Naive thymus-derived CD4-positive, alpha-beta T cell (primary cell): ENCODE measurements around the gene CEACAM6. TPM values are rescaled to one million over a fixed set of nuclear protein-coding genes. Genes with fewer than 3 reads are reported as not detected.
"Not testable (repeated sequence)": the region's sequence is repeated elsewhere in the genome, so short reads cannot be mapped to it uniquely, and the experiment has no call there.

Experiments used
- ATAC-seq: fragments of 150-1000 bp; cut with Tn5 transposase; 2 replicates; pipeline ENCODE4 v1.10.0; 2021; ENCODE audit warnings: mild to moderate bottlenecking, moderate library complexity
- CTCF ChIA-PET: fragments of 350-600 bp; sonication (Branson Sonifier 250); formaldehyde crosslinking; loops from one replicate; lab custom pipeline; 2021; ENCODE audit warnings: antibody characterized with exemption; lab: Charles Lee
- POLR2A ChIA-PET: fragments of 350-600 bp; sonication (Branson Sonifier 250); formaldehyde crosslinking; loops from one replicate; lab custom pipeline; 2021; ENCODE audit warnings: antibody characterized with exemption, inconsistent platforms; lab: Charles Lee
- DNase-seq, 9 donors: peaks; one replicate each; pipeline versions ENCODE4 v3.0.0 to v3.0.0-alpha.2; 2020 to 2022; ENCODE audit warnings: mixed read lengths in 1 of 9
- H3K27ac ChIP-seq: one replicate; pipeline ENCODE4 v1.7.0; 2013; ENCODE audit warnings: mild to moderate bottlenecking, low read depth, low read length, moderate library complexity
- H3K27me3 ChIP-seq, 2 donors: one replicate each; pipeline ENCODE4 v1.7.0; 2013; ENCODE audit warnings: low read length in 2 of 2, mild to moderate bottlenecking in 2 of 2, moderate library complexity in 2 of 2; ENCODE audit not compliant: control insufficient read depth in 2 of 2, insufficient read depth in 2 of 2
- H3K36me3 ChIP-seq, 3 experiments: 1 replicate in 2 of 3; 2 replicates in 1 of 3; pipeline ENCODE4 v1.7.0; 2013; ENCODE audit warnings: low read length in 3 of 3, mild to moderate bottlenecking in 3 of 3, moderate library complexity in 1 of 3; ENCODE audit not compliant: insufficient read depth in 3 of 3, control insufficient read depth in 2 of 3
- H3K4me1 ChIP-seq, 2 donors: one replicate each; pipeline ENCODE4 v1.7.0; 2013; ENCODE audit warnings: low read length in 2 of 2, mild to moderate bottlenecking in 2 of 2, moderate library complexity in 1 of 2; ENCODE audit not compliant: control insufficient read depth in 2 of 2, insufficient read depth in 2 of 2
- H3K4me3 ChIP-seq: 2 replicates; pipeline ENCODE4 v1.7.0; 2013; ENCODE audit warnings: mild to moderate bottlenecking, low read length
- H3K9me3 ChIP-seq, 3 experiments: 1 replicate in 2 of 3; 2 replicates in 1 of 3; pipeline ENCODE4 v1.7.0; 2013; ENCODE audit warnings: low read length in 3 of 3; ENCODE audit not compliant: control insufficient read depth in 2 of 3
- H3K27ac Mint-ChIP-seq, 9 donors: one replicate each; pipeline ENCODE4 v1.8.0; 2020 to 2022; ENCODE audit warnings: mixed read lengths in 9 of 9, mild to moderate bottlenecking in 8 of 9, moderate library complexity in 5 of 9, inconsistent platforms in 2 of 9
- H3K27me3 Mint-ChIP-seq, 5 donors: one replicate each; pipeline ENCODE4 v1.8.0; 2021 to 2022; ENCODE audit warnings: mixed read lengths in 5 of 5, mild to moderate bottlenecking in 1 of 5
- H3K36me3 Mint-ChIP-seq, 5 donors: one replicate each; pipeline ENCODE4 v1.8.0; 2020 to 2022; ENCODE audit warnings: mixed read lengths in 5 of 5, mild to moderate bottlenecking in 3 of 5, inconsistent platforms in 1 of 5
- H3K4me1 Mint-ChIP-seq, 7 donors: one replicate each; pipeline ENCODE4 v1.8.0; 2020 to 2022; ENCODE audit warnings: mixed read lengths in 7 of 7, mild to moderate bottlenecking in 3 of 7, inconsistent platforms in 1 of 7
- H3K4me3 Mint-ChIP-seq, 10 donors: one replicate each; pipeline ENCODE4 v1.8.0; 2020 to 2022; ENCODE audit warnings: mild to moderate bottlenecking in 10 of 10, mixed read lengths in 10 of 10, moderate library complexity in 6 of 10, inconsistent platforms in 2 of 10
- H3K9me3 Mint-ChIP-seq, 11 donors: one replicate each; pipeline ENCODE4 v1.8.0; 2020 to 2022; ENCODE audit warnings: mixed read lengths in 11 of 11, mild to moderate bottlenecking in 4 of 11, inconsistent platforms in 1 of 11, moderate library complexity in 1 of 11
- intact Hi-C, 2 donors: fragments of 100-400 bp; cut with micrococcal nuclease; formaldehyde crosslinking; loops; one replicate each; pipeline ENCODE4 v1.15.1; 2023
- polyA plus RNA-seq, 2 donors: library from polyadenylated mRNA; unstranded; fragments of 300-500 nt; fragmentation: Illumina TruSeq; gene quantifications; one replicate each; pipeline ENCODE4 v1.2.3, GENCODE V29; 2021
- total RNA-seq, 6 experiments: library from RNA in 5 of 6; stranded (reverse) in 5 of 6; gene quantifications; 1 replicate in 5 of 6; 2 replicates in 1 of 6; pipeline ENCODE4 v1.2.3 and lab custom pipeline; 2021 to 2026

CEACAM6 gene
- total and polyA plus RNA-seq, 7 experiments from 2014 or later = 0.15 TPM; not detected in 6

DNA sequence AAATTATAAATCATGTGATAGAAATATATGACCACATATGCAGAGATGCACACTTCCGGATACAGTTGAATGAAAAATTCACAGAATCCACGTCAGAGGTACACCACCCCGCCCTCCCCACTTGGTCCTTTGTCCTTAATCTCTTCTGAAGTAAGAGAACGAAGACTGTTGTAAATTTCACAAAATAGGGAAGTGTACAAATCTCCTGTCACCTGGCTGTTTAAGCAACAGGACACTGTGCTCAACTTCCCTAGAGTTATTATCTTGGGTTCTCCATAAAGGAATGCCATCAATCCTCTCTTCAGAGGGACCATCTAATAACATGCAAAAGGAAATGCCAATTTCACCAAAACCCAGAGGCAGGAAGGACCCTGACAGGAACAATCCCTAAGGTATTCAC is 10.5 kb upstream of the CEACAM6 start:
- no peaks in the 10 kb centered on the region for H3K4me1 ChIP-seq
- H3K36me3 ChIP-seq = no peaks in the 10 kb centered on the region
- ChIA-PET POLR2A (no interaction called here), CTCF (interaction anchor here (0.6 to 3.2 kb wide), 3 partner anchors 9 to 103 kb away, joined by 4 to 10 read pairs (median 8); no protein-coding TSS in a partner anchor)
- Mint-ChIP-seq H3K9me3 (no peaks in the 10 kb centered on the region), H3K27ac (no peak overlapping the region), H3K27me3 (peaks cover 40 to 74% (median 45%) of the 10 kb centered on the region in 5 donors), H3K4me1 (peaks cover 7 to 16% (median 10%) of the 10 kb centered on the region in 7 donors), H3K36me3 (no peaks in the 10 kb centered on the region), H3K4me3 (no peak overlapping the region)
- no peaks in the 10 kb centered on the region for H3K9me3 ChIP-seq
- H3K27me3 ChIP-seq = peaks cover 0 to 3% of the 10 kb centered on the region in 2 donors
- ATAC-seq (peak; percentile 37), DNase-seq (no peak)
- intact Hi-C loops = loop anchor here (5.0 kb wide), 1 partner anchor 103 kb away; no protein-coding TSS in a partner anchor
- no peak overlapping the region for H3K27ac ChIP-seq
- no peak overlapping the region for H3K4me3 ChIP-seq

GRCh38 chr19:41745756-41746155 is 9.6 kb upstream of the CEACAM6 start:
- H3K4me3 ChIP-seq = no peak overlapping the region
- peaks cover 0 to 10% (median 3%) of the 10 kb centered on the region in 7 donors for H3K4me1 Mint-ChIP-seq
- no peak overlapping the region for H3K4me3 Mint-ChIP-seq
- peaks cover 0 to 3% of the 10 kb centered on the region in 2 donors for H3K27me3 ChIP-seq
- H3K36me3 Mint-ChIP-seq = no peaks in the 10 kb centered on the region
- H3K27me3 Mint-ChIP-seq = peaks cover 42 to 68% (median 45%) of the 10 kb centered on the region in 5 donors
- no peaks in the 10 kb centered on the region for H3K9me3 ChIP-seq
- H3K4me1 ChIP-seq = no peaks in the 10 kb centered on the region
- ATAC-seq (no peak), DNase-seq (no peak)
- no peaks in the 10 kb centered on the region for H3K36me3 ChIP-seq
- intact Hi-C loops = loop anchor here (1.0 to 5.0 kb wide), 2 partner anchors 38 to 103 kb away; no protein-coding TSS in a partner anchor
- ChIA-PET POLR2A (no interaction called here), CTCF (interaction anchor here (0.5 to 3.2 kb wide), 8 partner anchors 10 to 515 kb away, joined by 3 to 10 read pairs (median 4); no protein-coding TSS in a partner anchor)
- no peak overlapping the region for H3K27ac Mint-ChIP-seq
- H3K9me3 Mint-ChIP-seq = no peaks in the 10 kb centered on the region
- H3K27ac ChIP-seq = no peak overlapping the region

GRCh38 chr19:41746593-41747227 is 8.6 kb upstream of the CEACAM6 start:
- no peaks in the 10 kb centered on the region for H3K4me1 ChIP-seq
- ATAC-seq (peak; percentile 82), DNase-seq (peak in 8 of 9 donors; percentile 27 to 62 (median 48))
- POLR2A ChIA-PET = no interaction called here
- Mint-ChIP-seq H3K27ac (no peak overlapping the region), H3K27me3 (peaks cover 45 to 71% (median 46%) of the 10 kb centered on the region in 5 donors), H3K4me1 (peaks cover 0 to 10% (median 0%) of the 10 kb centered on the region in 7 donors), H3K9me3 (no peaks in the 10 kb centered on the region), H3K36me3 (no peaks in the 10 kb centered on the region), H3K4me3 (no peak overlapping the region)
- intact Hi-C loops = loop anchor here (1.0 to 5.0 kb wide), 2 partner anchors 39 to 104 kb away; no protein-coding TSS in a partner anchor
- H3K4me3 ChIP-seq = no peak overlapping the region
- CTCF ChIA-PET = interaction anchor here (0.8 to 3.2 kb wide), 8 partner anchors 39 to 107 kb away, joined by 3 to 10 read pairs (median 4); no protein-coding TSS in a partner anchor
- no peaks in the 10 kb centered on the region for H3K9me3 ChIP-seq
- no peaks in the 10 kb centered on the region for H3K36me3 ChIP-seq
- H3K27ac ChIP-seq = no peak overlapping the region
- H3K27me3 ChIP-seq = peaks cover 0 to 3% of the 10 kb centered on the region in 2 donors

- ChIA-PET POLR2A (interaction anchor here (0.8 kb wide), 1 partner anchor 486 kb away, joined by 3 read pairs; no protein-coding TSS in a partner anchor), CTCF (interaction anchor here (0.6 to 3.2 kb wide), 5 partner anchors 33 to 308 kb away, joined by 3 to 10 read pairs (median 5); partner anchors contain the start of gene DMAC2)
- H3K27ac Mint-ChIP-seq = no peak overlapping the region
- Histone ChIP-seq H3K27me3 (peaks cover 0 to 3% of the 10 kb centered on the region in 2 donors), H3K4me1 (no peaks in the 10 kb centered on the region), H3K9me3 (no peaks in the 10 kb centered on the region), H3K36me3 (no peaks in the 10 kb centered on the region), H3K27ac (no peak overlapping the region), H3K4me3 (no peak overlapping the region)
- no peaks in the 10 kb centered on the region for H3K36me3 Mint-ChIP-seq
- no peak for ATAC-seq
- intact Hi-C loops = loop anchor here (5.0 kb wide), 1 partner anchor 106 kb away; no protein-coding TSS in a partner anchor
- no peak for DNase-seq
- peaks cover 48 to 74% (median 56%) of the 10 kb centered on the region in 5 donors for H3K27me3 Mint-ChIP-seq
- no peaks in the 10 kb centered on the region for H3K9me3 Mint-ChIP-seq
- peaks cover 0 to 10% (median 0%) of the 10 kb centered on the region in 7 donors for H3K4me1 Mint-ChIP-seq
- H3K4me3 Mint-ChIP-seq = no peak overlapping the region
These were observed 7.3 kb upstream of the CEACAM6 start for GRCh38 chr19:41748012-41748411.

GRCh38 chr19:41750248-41751134 is 4.8 kb upstream of the CEACAM6 start:
- H3K27me3 ChIP-seq, H3K36me3 Mint-ChIP-seq, H3K4me3 Mint-ChIP-seq, H3K9me3 ChIP-seq, H3K9me3 Mint-ChIP-seq, H3K36me3 ChIP-seq, DNase-seq, H3K4me1 ChIP-seq, H3K4me3 ChIP-seq, ATAC-seq, H3K27ac ChIP-seq, intact Hi-C loops: not testable (repeated sequence)
- Mint-ChIP-seq H3K27me3 (peaks cover 40 to 66% (median 54%) of the 10 kb centered on the region in 5 donors), H3K27ac (peak overlapping the region in 1 of 9 donors; percentile 12), H3K4me1 (peaks cover 5 to 14% (median 6%) of the 10 kb centered on the region in 7 donors)
- CTCF ChIA-PET = interaction anchor here (0.5 to 6.1 kb wide), 9 partner anchors 13 to 192 kb away, joined by 3 to 149 read pairs (median 3); no protein-coding TSS in a partner anchor
- POLR2A ChIA-PET = interaction anchor here (1.2 kb wide), 1 partner anchor 7 kb away, joined by 3 read pairs; no protein-coding TSS in a partner anchor

- H3K27ac Mint-ChIP-seq = no peak overlapping the region
- H3K9me3 Mint-ChIP-seq = no peaks in the 10 kb centered on the region
- H3K4me3 ChIP-seq = no peak overlapping the region
- peak; percentile 54 to 84 (median 75) for DNase-seq
- H3K4me1 Mint-ChIP-seq = peaks cover 3 to 6% (median 5%) of the 10 kb centered on the region in 7 donors
- no peak overlapping the region for H3K27ac ChIP-seq
- no peaks in the 10 kb centered on the region for H3K4me1 ChIP-seq
- no peaks in the 10 kb centered on the region for H3K36me3 Mint-ChIP-seq
- H3K4me3 Mint-ChIP-seq = no peak overlapping the region
- intact Hi-C loops = loop anchor here (1.0 to 2.0 kb wide), 3 partner anchors 32 to 68 kb away; no protein-coding TSS in a partner anchor
- peak; percentile 73 for ATAC-seq
- CTCF ChIA-PET = interaction anchor here (0.6 to 6.1 kb wide), 45 partner anchors 9 to 925 kb away, joined by 3 to 149 read pairs (median 5); no protein-coding TSS in a partner anchor
- POLR2A ChIA-PET = interaction anchor here (0.8 to 2.4 kb wide), 3 partner anchors 25 to 32 kb away, joined by 3 to 16 read pairs (median 4); no protein-coding TSS in a partner anchor
- no peaks in the 10 kb centered on the region for H3K9me3 ChIP-seq
- H3K27me3 ChIP-seq = peaks cover 0 to 3% of the 10 kb centered on the region in 2 donors
- H3K27me3 Mint-ChIP-seq = peaks cover 20 to 58% (median 36%) of the 10 kb centered on the region in 5 donors
- H3K36me3 ChIP-seq = no peaks in the 10 kb centered on the region
These were observed 2.2 kb upstream of the CEACAM6 start for GRCh38 chr19:41753159-41753558.
